GM21825 (cell line): ENCODE data around the gene TBCD.
"Not testable (repeated sequence)": the region's sequence is repeated elsewhere in the genome, so short reads cannot be mapped to it uniquely, and the experiment has no call there.

ENCODE experiments used
- ATAC-seq: cut with Tn5 transposase; IDR thresholded peaks from one replicate; pipeline ENCODE4 v1.9.1; 2021; ENCODE audit warnings: mild to moderate bottlenecking, moderate library complexity; ENCODE audit not compliant: unreplicated experiment

TBCD gene

GRCh38 chr17:82965371-82965770 is 213.5 kb downstream of the TBCD start:
- no peak for ATAC-seq

GRCh38 chr17:82966415-82966814 is 214.6 kb downstream of the TBCD start:
- no peak for ATAC-seq

GRCh38 chr17:82967268-82968032 is 215.6 kb downstream of the TBCD start:
- ATAC-seq: no peak

- not testable (repeated sequence) for ATAC-seq
Observed at GRCh38 chr17:82968033-82968841, 216.4 kb downstream of the TBCD start.

- no peak for ATAC-seq
Observed at GRCh38 chr17:82970067-82970466, 218.2 kb downstream of the TBCD start.

- ATAC-seq: no peak
Observed at GRCh38 chr17:82970818-82971590, 219.1 kb downstream of the TBCD start.

- ATAC-seq: no peak
Observed at GRCh38 chr17:82972836-82973372, 221.0 kb downstream of the TBCD start.

GRCh38 chr17:82973456-82974135 is 221.7 kb downstream of the TBCD start:
- no peak for ATAC-seq

GRCh38 chr17:82974136-82974952 is 222.5 kb downstream of the TBCD start:
- no peak for ATAC-seq

GRCh38 chr17:82976982-82977488 is 225.2 kb downstream of the TBCD start:
- ATAC-seq: no peak

GRCh38 chr17:82977606-82978005 is 225.7 kb downstream of the TBCD start:
- ATAC-seq: no peak

GRCh38 chr17:82978765-82979349 is 227.0 kb downstream of the TBCD start:
- ATAC-seq: no peak

GRCh38 chr17:82979718-82980117 is 227.9 kb downstream of the TBCD start:
- no peak for ATAC-seq

GRCh38 chr17:82980632-82981031 is 228.8 kb downstream of the TBCD start:
- ATAC-seq: no peak

GRCh38 chr17:82981141-82981730 is 229.4 kb downstream of the TBCD start:
- no peak for ATAC-seq

GRCh38 chr17:82983510-82984248 is 231.8 kb downstream of the TBCD start:
- no peak for ATAC-seq

GRCh38 chr17:82984249-82984617 is 232.4 kb downstream of the TBCD start:
- ATAC-seq: not testable (repeated sequence)
